Fibroblast of skin of back (primary cell): ENCODE results near the gene RNF138.
"Not testable (repeated sequence)": the region's sequence is repeated elsewhere in the genome, so short reads cannot be mapped to it uniquely, and the experiment has no call there.

Experiments used
- DNase-seq: peaks from one replicate; pipeline ENCODE4 v3.0.0-alpha.2; 2013

RNF138 gene

GRCh38 chr18:32095900-32096229 is 4.2 kb downstream of the RNF138 start:
- no peak for DNase-seq

- DNase-seq, result no peak
Measured at GRCh38 chr18:32096946-32097345, 5.3 kb downstream of the RNF138 start.

- no peak for DNase-seq
Measured at GRCh38 chr18:32104516-32104915, 12.8 kb downstream of the RNF138 start.

GRCh38 chr18:32110005-32110404 is 18.3 kb downstream of the RNF138 start:
- no peak for DNase-seq

GRCh38 chr18:32111706-32112105 is 20.0 kb downstream of the RNF138 start:
- no peak for DNase-seq

- DNase-seq, result no peak
Measured at GRCh38 chr18:32112826-32113225, 21.2 kb downstream of the RNF138 start.

GRCh38 chr18:32114293-32114942 is 22.7 kb downstream of the RNF138 start:
- DNase-seq, result no peak

GRCh38 chr18:32122039-32122438 is 30.4 kb downstream of the RNF138 start:
- no peak for DNase-seq

- no peak for DNase-seq
Measured at GRCh38 chr18:32126538-32126937, 34.9 kb downstream of the RNF138 start.

- no peak for DNase-seq
Measured at GRCh38 chr18:32135625-32136024, 44.0 kb downstream of the RNF138 start.

- no peak for DNase-seq
Measured at GRCh38 chr18:32138332-32138982, 46.8 kb downstream of the RNF138 start.

- no peak for DNase-seq
Measured at GRCh38 chr18:32139835-32140283, 48.2 kb downstream of the RNF138 start.

GRCh38 chr18:32148185-32148870 is 56.7 kb downstream of the RNF138 start:
- no peak for DNase-seq

GRCh38 chr18:32152705-32153448 is 61.2 kb downstream of the RNF138 start:
- no peak for DNase-seq

- DNase-seq, result no peak
Measured at GRCh38 chr18:32156855-32157254, 65.2 kb downstream of the RNF138 start.

GRCh38 chr18:32157580-32157979 is 65.9 kb downstream of the RNF138 start:
- DNase-seq, result no peak

GRCh38 chr18:32158108-32158624 is 66.5 kb downstream of the RNF138 start:
- DNase-seq, result peak; percentile 82

GRCh38 chr18:32158631-32159030 is 67.0 kb downstream of the RNF138 start:
- DNase-seq, result not testable (repeated sequence)

- no peak for DNase-seq
Measured at GRCh38 chr18:32160547-32160946, 68.9 kb downstream of the RNF138 start.

- DNase-seq, result no peak
Measured at GRCh38 chr18:32167980-32168730, 76.5 kb downstream of the RNF138 start.

- no peak for DNase-seq
Measured at GRCh38 chr18:32173654-32174053, 82.0 kb downstream of the RNF138 start.

- no peak for DNase-seq
Measured at GRCh38 chr18:32174719-32175118, 83.0 kb downstream of the RNF138 start.
